ENCODE results near the gene SFRP5.

Gene SFRP5

GRCh38 chr10:97766996-97767924 is 4.5 kb downstream of the SFRP5 start:
- no peak for DNase-seq (ENCODE audit: extremely low read depth in 1 of 2, low read depth in 1 of 2)

- DNase-seq (ENCODE audit: extremely low read depth in 1 of 2, low read depth in 1 of 2) = no peak
Observed at GRCh38 chr10:97766106-97766810, 5.5 kb downstream of the SFRP5 start.

GRCh38 chr10:97765201-97765600 is 6.6 kb downstream of the SFRP5 start:
- DNase-seq (ENCODE audit: extremely low read depth in 1 of 2, low read depth in 1 of 2) = no peak

GRCh38 chr10:97764519-97764931 is 7.3 kb downstream of the SFRP5 start:
- DNase-seq (ENCODE audit: extremely low read depth in 1 of 2, low read depth in 1 of 2) = no peak

- DNase-seq (ENCODE audit: extremely low read depth in 1 of 2, low read depth in 1 of 2) = no peak
Observed at GRCh38 chr10:97763947-97764346, 7.9 kb downstream of the SFRP5 start.

GRCh38 chr10:97763411-97763810 is 8.4 kb downstream of the SFRP5 start:
- DNase-seq (ENCODE audit: extremely low read depth in 1 of 2, low read depth in 1 of 2) = no peak

- DNase-seq (ENCODE audit: extremely low read depth in 1 of 2, low read depth in 1 of 2) = no peak
Observed at GRCh38 chr10:97762816-97763215, 9.0 kb downstream of the SFRP5 start.

- no peak for DNase-seq (ENCODE audit: extremely low read depth in 1 of 2, low read depth in 1 of 2)
Observed at GRCh38 chr10:97762056-97762455, 9.7 kb downstream of the SFRP5 start.

- no peak for DNase-seq (ENCODE audit: extremely low read depth in 1 of 2, low read depth in 1 of 2)
Observed at GRCh38 chr10:97761331-97761865, 10.4 kb downstream of the SFRP5 start.

GRCh38 chr10:97760461-97761257 is 11.1 kb downstream of the SFRP5 start:
- DNase-seq (ENCODE audit: extremely low read depth in 1 of 2, low read depth in 1 of 2) = no peak

GRCh38 chr10:97759946-97760345 is 11.9 kb downstream of the SFRP5 start:
- no peak for DNase-seq (ENCODE audit: extremely low read depth in 1 of 2, low read depth in 1 of 2)

GRCh38 chr10:97759158-97759887 is 12.5 kb downstream of the SFRP5 start:
- DNase-seq (ENCODE audit: extremely low read depth in 1 of 2, low read depth in 1 of 2) = peak in 1 of 2 donors; percentile 32

GRCh38 chr10:97757471-97757870 is 14.3 kb downstream of the SFRP5 start:
- DNase-seq (ENCODE audit: extremely low read depth in 1 of 2, low read depth in 1 of 2) = no peak

GRCh38 chr10:97755718-97756117 is 16.1 kb downstream of the SFRP5 start:
- no peak for DNase-seq (ENCODE audit: extremely low read depth in 1 of 2, low read depth in 1 of 2)

GRCh38 chr10:97754726-97755125 is 17.1 kb downstream of the SFRP5 start:
- DNase-seq (ENCODE audit: extremely low read depth in 1 of 2, low read depth in 1 of 2) = no peak

GRCh38 chr10:97752956-97753355 is 18.8 kb downstream of the SFRP5 start:
- DNase-seq (ENCODE audit: extremely low read depth in 1 of 2, low read depth in 1 of 2) = no peak

- no peak for DNase-seq (ENCODE audit: extremely low read depth in 1 of 2, low read depth in 1 of 2)
Observed at GRCh38 chr10:97748116-97748515, 23.7 kb downstream of the SFRP5 start.

- no peak for DNase-seq (ENCODE audit: extremely low read depth in 1 of 2, low read depth in 1 of 2)
Observed at GRCh38 chr10:97747573-97747972, 24.2 kb downstream of the SFRP5 start.

- no peak for DNase-seq (ENCODE audit: extremely low read depth in 1 of 2, low read depth in 1 of 2)
Observed at GRCh38 chr10:97744405-97745035, 27.3 kb downstream of the SFRP5 start.
